SK-N-SH (cell line): ENCODE results near the gene SHISA4. TPM values are rescaled to one million over a fixed set of nuclear protein-coding genes. Genes with fewer than 3 reads are reported as not detected.

Experiments used
- CTCF ChIA-PET: fragments of 300-600, 350-600 bp; formaldehyde crosslinking; extraction: SDS; loops from one replicate; lab custom pipeline; 2021; lab: Yijun Ruan, JAX
- POLR2A ChIA-PET: fragments of 350-600 bp; sonication (Branson Sonifier 250); formaldehyde crosslinking; extraction: SDS; loops from one replicate; lab custom pipeline; 2020; ENCODE audit warnings: antibody characterized with exemption, inconsistent platforms; lab: Yijun Ruan, JAX
- DNase-seq: peaks from one replicate; pipeline ENCODE4 v3.0.0; 2012
- H2AFZ ChIP-seq: fragments of 200-600 bp; sonication (generic); 2 replicates; pipeline ENCODE4 v1.8.1; 2016; ENCODE audit warnings: antibody characterized with exemption, mild to moderate bottlenecking, low read depth
- H3F3A ChIP-seq: fragments of 200-600 bp; sonication (generic); replicated peaks from 2 replicates; pipeline ENCODE3; 2016; ENCODE audit warnings: antibody characterized with exemption, mild to moderate bottlenecking; ENCODE audit not compliant: insufficient read depth
- H3K27ac ChIP-seq, 2 experiments: fragments of 200-500 bp in 1 of 2; fragments of 200-600 bp in 1 of 2; sonication (Bioruptor generic) in 1 of 2; sonication (generic), shearing (Covaris generic) in 1 of 2; 2 replicates each; pipeline versions ENCODE4 v1.5.1 to v1.6.1; 2014 to 2016; ENCODE audit warnings: low read depth in 2 of 2, inconsistent platforms in 1 of 2, low read length in 1 of 2, mild to moderate bottlenecking in 1 of 2, mixed read lengths in 1 of 2
- H3K27me3 ChIP-seq: fragments of 200-600 bp; sonication (generic), shearing (Covaris generic); 2 replicates; pipeline ENCODE4 v1.6.1; 2016; ENCODE audit warnings: mixed run types; ENCODE audit not compliant: insufficient read depth
- H3K36me3 ChIP-seq, 2 experiments: fragments of 200-500 bp in 1 of 2; fragments of 200-600 bp in 1 of 2; sonication (Bioruptor generic) in 1 of 2; sonication (generic) in 1 of 2; replicated peaks in 1 of 2; 2 replicates each; pipeline versions ENCODE3 to v1.5.1; 2014 to 2016; ENCODE audit warnings: low read length in 1 of 2, mild to moderate bottlenecking in 1 of 2; ENCODE audit not compliant: insufficient read depth in 2 of 2, control insufficient read depth in 1 of 2
- H3K4me1 ChIP-seq, 2 experiments: fragments of 200-500 bp in 1 of 2; fragments of 200-600 bp in 1 of 2; sonication (Bioruptor generic) in 1 of 2; sonication (generic), shearing (Covaris generic) in 1 of 2; 2 replicates each; pipeline versions ENCODE4 v1.5.1 to v1.6.1; 2014 to 2016; ENCODE audit warnings: low read depth in 1 of 2, low read length in 1 of 2, mixed run types in 1 of 2; ENCODE audit not compliant: insufficient read depth in 2 of 2, control insufficient read depth in 1 of 2
- H3K4me2 ChIP-seq: fragments of 200-600 bp; sonication (generic), shearing (Covaris generic); 2 replicates; pipeline ENCODE4 v1.6.1; 2017; ENCODE audit warnings: mixed run types
- H3K4me3 ChIP-seq, 2 experiments: fragments of 200-500 bp in 1 of 2; fragments of 200-600 bp in 1 of 2; sonication (Bioruptor generic) in 1 of 2; sonication (generic), shearing (Covaris generic) in 1 of 2; 2 replicates each; pipeline versions ENCODE4 v1.5.1 to v1.8.1; 2014 to 2016; ENCODE audit warnings: low read depth in 2 of 2, inconsistent platforms in 1 of 2, low read length in 1 of 2, mild to moderate bottlenecking in 1 of 2, mixed read lengths in 1 of 2, moderate library complexity in 1 of 2
- H3K79me2 ChIP-seq: fragments of 200-600 bp; sonication (generic); 2 replicates; pipeline ENCODE4 v1.8.1; 2017; ENCODE audit warnings: mild to moderate bottlenecking; ENCODE audit not compliant: insufficient read depth
- H3K9ac ChIP-seq: fragments of 200-600 bp; sonication (generic); 2 replicates; pipeline ENCODE4 v1.6.1; 2017; ENCODE audit warnings: mixed run types
- H3K9me2 ChIP-seq: fragments of 200-600 bp; sonication (generic); 2 replicates; pipeline ENCODE4 v1.6.1; 2017; ENCODE audit warnings: mixed run types
- H3K9me3 ChIP-seq: fragments of 200-600 bp; sonication (generic); 2 replicates; pipeline ENCODE4 v1.6.1; 2017; ENCODE audit warnings: mixed run types, mild to moderate bottlenecking, moderate library complexity
- H4K20me1 ChIP-seq: fragments of 200-600 bp; sonication (generic); 2 replicates; pipeline ENCODE4 v1.6.1; 2017; ENCODE audit warnings: mild to moderate bottlenecking, mixed run types; ENCODE audit not compliant: insufficient read depth
- FOSL2 ChIP-seq: IDR thresholded peaks from 2 replicates; pipeline ENCODE4 v1.4.0; 2012; ENCODE audit warnings: low read depth, mild to moderate bottlenecking, moderate library complexity, borderline replicate concordance
- FOXJ3 ChIP-seq: sonication (generic); formaldehyde crosslinking; IDR thresholded peaks from 2 replicates; pipeline ENCODE4 v1.5.1; 2020; ENCODE audit warnings: mild to moderate bottlenecking, missing genetic modification reagents
- FOXM1 ChIP-seq: IDR thresholded peaks from 2 replicates; pipeline ENCODE4 v1.4.0; 2012; ENCODE audit warnings: low read depth, mild to moderate bottlenecking
- GABPA ChIP-seq: IDR thresholded peaks from 2 replicates; pipeline ENCODE4 v1.4.0; 2012; ENCODE audit warnings: low read depth, mild to moderate bottlenecking
- JUND ChIP-seq: IDR thresholded peaks from 2 replicates; pipeline ENCODE4 v1.4.0; 2012
- NFIC ChIP-seq: IDR thresholded peaks from 2 replicates; pipeline ENCODE4 v1.4.0; 2012; ENCODE audit warnings: borderline replicate concordance
- RCOR1 ChIP-seq: fragments of 150-350 bp; IDR thresholded peaks from 2 replicates; pipeline ENCODE4 v1.6.1; 2017; ENCODE audit warnings: antibody characterized with exemption, low read length
- TCF12 ChIP-seq: IDR thresholded peaks from 2 replicates; pipeline ENCODE4 v1.4.0; 2012
- TEAD4 ChIP-seq: IDR thresholded peaks from 2 replicates; pipeline ENCODE4 v1.4.0; 2012; ENCODE audit warnings: mild to moderate bottlenecking, borderline replicate concordance; ENCODE audit not compliant: insufficient read depth
- WGBS: methylation state at CpG from one replicate; pipeline ENCODE4 v1.1.6; 2017; ENCODE audit warnings: low lambda C conversion rate; 5-methylcytosine and 5-hydroxymethylcytosine counted together
- polyA plus RNA-seq, 3 experiments: library from polyadenylated mRNA; depleted of rRNA; stranded (reverse); fragments of >200 nt; gene quantifications; 2 replicates each; pipeline ENCODE4 v1.2.3, GENCODE V29; 2012
- TF ChIP-seq, protein P1 (sequence below): IDR thresholded peaks from 2 replicates; pipeline ENCODE4; 2012
- TF ChIP-seq, protein P2 (sequence below): fragments of 150-350 bp; IDR thresholded peaks from 2 replicates; pipeline ENCODE4 v1.6.1; 2016; ENCODE audit warnings: mild to moderate bottlenecking, low read depth, low read length
- TF ChIP-seq, protein P3 (sequence below): IDR thresholded peaks from 2 replicates; pipeline ENCODE4 v1.4.0; 2012; ENCODE audit warnings: low read depth, borderline replicate concordance
- TF ChIP-seq, protein P4 (sequence below): IDR thresholded peaks from 2 replicates; pipeline ENCODE4 v1.6.1; 2012; ENCODE audit warnings: mild to moderate bottlenecking, low read depth, low read length, moderate library complexity
- TF ChIP-seq, protein P5 (sequence below): fragments of 150-350 bp; IDR thresholded peaks from 2 replicates; pipeline ENCODE4 v1.6.1; 2017; ENCODE audit warnings: antibody characterized with exemption, low read length, low read depth, borderline replicate concordance

Gene SHISA4
- polyA plus RNA-seq, 1 of the 3 experiments (the other 2 are of a cell fraction) = 42.1 TPM

DNA sequence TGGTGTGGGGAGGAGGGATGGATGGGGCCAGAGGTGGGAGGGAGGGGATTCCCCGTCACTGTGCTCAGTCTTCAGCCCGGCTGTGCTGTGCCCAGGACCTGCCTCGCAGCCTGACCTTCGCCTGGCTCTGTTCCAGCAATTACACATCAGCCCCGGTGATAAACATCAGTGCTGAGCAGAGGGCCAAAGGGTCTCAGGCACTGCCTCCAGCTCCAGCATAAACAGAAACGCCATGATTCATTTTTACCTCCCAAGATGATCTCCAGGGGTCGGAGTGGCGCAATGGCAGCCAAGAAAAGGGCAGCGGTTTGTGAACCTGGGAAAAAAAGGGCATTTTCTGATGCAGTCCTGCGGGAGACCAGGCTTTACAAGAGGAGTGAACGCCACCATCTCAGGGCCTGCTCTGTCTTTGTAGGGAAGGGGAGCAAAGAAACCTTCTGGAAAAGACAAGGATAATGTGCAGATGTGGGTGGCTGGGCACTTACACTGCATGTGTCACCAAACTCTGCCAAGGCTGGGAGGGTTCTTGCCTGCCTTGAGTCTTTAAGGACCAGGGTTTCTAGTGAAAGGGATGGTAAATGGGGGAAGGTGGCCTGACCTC, 28.1 kb downstream of the SHISA4 start (continued):
- TF ChIP-seq RCOR1 = no peak; the same call in 1 of the 2 replicates
- TF ChIP-seq, protein P1, sequence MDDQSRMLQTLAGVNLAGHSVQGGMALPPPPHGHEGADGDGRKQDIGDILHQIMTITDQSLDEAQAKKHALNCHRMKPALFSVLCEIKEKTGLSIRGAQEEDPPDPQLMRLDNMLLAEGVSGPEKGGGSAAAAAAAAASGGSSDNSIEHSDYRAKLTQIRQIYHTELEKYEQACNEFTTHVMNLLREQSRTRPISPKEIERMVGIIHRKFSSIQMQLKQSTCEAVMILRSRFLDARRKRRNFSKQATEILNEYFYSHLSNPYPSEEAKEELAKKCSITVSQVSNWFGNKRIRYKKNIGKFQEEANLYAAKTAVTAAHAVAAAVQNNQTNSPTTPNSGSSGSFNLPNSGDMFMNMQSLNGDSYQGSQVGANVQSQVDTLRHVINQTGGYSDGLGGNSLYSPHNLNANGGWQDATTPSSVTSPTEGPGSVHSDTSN = peak; percentile 64
- TF ChIP-seq, protein P2, sequence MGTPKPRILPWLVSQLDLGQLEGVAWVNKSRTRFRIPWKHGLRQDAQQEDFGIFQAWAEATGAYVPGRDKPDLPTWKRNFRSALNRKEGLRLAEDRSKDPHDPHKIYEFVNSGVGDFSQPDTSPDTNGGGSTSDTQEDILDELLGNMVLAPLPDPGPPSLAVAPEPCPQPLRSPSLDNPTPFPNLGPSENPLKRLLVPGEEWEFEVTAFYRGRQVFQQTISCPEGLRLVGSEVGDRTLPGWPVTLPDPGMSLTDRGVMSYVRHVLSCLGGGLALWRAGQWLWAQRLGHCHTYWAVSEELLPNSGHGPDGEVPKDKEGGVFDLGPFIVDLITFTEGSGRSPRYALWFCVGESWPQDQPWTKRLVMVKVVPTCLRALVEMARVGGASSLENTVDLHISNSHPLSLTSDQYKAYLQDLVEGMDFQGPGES = no peak
- TF ChIP-seq, protein P3, sequence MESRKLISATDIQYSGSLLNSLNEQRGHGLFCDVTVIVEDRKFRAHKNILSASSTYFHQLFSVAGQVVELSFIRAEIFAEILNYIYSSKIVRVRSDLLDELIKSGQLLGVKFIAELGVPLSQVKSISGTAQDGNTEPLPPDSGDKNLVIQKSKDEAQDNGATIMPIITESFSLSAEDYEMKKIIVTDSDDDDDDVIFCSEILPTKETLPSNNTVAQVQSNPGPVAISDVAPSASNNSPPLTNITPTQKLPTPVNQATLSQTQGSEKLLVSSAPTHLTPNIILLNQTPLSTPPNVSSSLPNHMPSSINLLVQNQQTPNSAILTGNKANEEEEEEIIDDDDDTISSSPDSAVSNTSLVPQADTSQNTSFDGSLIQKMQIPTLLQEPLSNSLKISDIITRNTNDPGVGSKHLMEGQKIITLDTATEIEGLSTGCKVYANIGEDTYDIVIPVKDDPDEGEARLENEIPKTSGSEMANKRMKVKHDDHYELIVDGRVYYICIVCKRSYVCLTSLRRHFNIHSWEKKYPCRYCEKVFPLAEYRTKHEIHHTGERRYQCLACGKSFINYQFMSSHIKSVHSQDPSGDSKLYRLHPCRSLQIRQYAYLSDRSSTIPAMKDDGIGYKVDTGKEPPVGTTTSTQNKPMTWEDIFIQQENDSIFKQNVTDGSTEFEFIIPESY = no peak; the same call in 1 of the 2 replicates
- TF ChIP-seq FOSL2 = peak; percentile 68
- TF ChIP-seq NFIC = peak; percentile 99
- TF ChIP-seq, all 33 proteins: peak for 15

DNA sequence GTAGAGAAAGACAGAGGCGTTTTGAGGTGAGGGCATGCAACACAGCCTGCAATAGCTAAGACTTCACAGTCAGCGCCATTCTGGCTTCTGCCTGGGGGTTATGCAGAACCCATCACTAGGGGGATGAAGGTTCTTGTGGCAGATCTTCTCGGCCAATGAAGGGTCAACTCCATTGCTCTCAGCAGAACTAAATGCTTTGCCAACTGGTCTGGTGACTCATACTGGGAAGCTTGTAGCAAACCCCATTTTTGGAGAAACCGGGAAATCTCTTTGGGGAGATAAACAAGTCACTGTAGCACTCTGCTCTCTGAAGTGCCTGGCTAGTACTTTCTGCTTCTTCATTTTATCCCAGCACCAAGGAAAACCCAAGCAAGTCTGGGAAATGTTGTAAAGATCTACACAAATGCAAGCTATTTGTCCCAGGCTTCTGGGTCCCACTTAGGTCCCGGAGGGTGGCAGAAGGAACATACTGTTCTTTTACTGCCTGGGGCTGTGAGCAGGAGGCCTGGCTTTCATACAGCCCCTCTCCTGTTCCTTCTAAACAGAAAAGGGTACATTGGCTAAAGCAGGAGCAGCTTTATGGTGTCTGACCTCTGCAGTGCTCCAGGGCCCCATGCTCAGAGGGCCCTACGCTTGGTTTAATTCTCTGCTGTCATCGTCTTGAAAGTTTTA, 28.8 kb downstream of the SHISA4 start:
- Histone ChIP-seq H3K4me1 (peaks cover 16 to 18% of the 10 kb centered on the region in 2 experiments), H3K4me2 (peak overlapping the region; percentile 69), H3F3A (peaks cover 13% of the 10 kb centered on the region), H3K27me3 (no peaks in the 10 kb centered on the region), H3K27ac (peak overlapping the region; percentile 53 to 81; a peak in 3 of 4 replicates), H2AFZ (peak overlapping the region; percentile 43), H3K9me2 (no peaks in the 10 kb centered on the region), H3K4me3 (no peak overlapping the region; a peak in 1 of 4 replicates), H3K9me3 (no peaks in the 10 kb centered on the region), H3K36me3 (no peaks in the 10 kb centered on the region), H3K9ac (no peak overlapping the region; the same call in 1 of the 2 replicates), H3K79me2 (no peaks in the 10 kb centered on the region), H4K20me1 (no peaks in the 10 kb centered on the region)
- DNase-seq = no peak
- ChIA-PET POLR2A (no interaction called here), CTCF (interaction anchor here (0.6 to 4.2 kb wide), 6 partner anchors 10 to 88 kb away, joined by 3 to 28 read pairs (median 5); no protein-coding TSS in a partner anchor)
- 78% methylated on average over 7 of the region's 7 CpGs for WGBS
- TF ChIP-seq JUND (peak; percentile 29; the same call in 1 of the 2 replicates), FOXM1 (no peak), FOXJ3 (CRISPR knock-in tag) (no peak), NFIC (peak; percentile 24; the same call in 1 of the 2 replicates), GABPA (no peak), FOSL2 (peak; percentile 57; the same call in 1 of the 2 replicates), TEAD4 (0 out of 2 replicates have a peak, but pooled peaks have one; percentile 16), TCF12 (peak; percentile 25; the same call in 1 of the 2 replicates)
- TF ChIP-seq, protein P4, sequence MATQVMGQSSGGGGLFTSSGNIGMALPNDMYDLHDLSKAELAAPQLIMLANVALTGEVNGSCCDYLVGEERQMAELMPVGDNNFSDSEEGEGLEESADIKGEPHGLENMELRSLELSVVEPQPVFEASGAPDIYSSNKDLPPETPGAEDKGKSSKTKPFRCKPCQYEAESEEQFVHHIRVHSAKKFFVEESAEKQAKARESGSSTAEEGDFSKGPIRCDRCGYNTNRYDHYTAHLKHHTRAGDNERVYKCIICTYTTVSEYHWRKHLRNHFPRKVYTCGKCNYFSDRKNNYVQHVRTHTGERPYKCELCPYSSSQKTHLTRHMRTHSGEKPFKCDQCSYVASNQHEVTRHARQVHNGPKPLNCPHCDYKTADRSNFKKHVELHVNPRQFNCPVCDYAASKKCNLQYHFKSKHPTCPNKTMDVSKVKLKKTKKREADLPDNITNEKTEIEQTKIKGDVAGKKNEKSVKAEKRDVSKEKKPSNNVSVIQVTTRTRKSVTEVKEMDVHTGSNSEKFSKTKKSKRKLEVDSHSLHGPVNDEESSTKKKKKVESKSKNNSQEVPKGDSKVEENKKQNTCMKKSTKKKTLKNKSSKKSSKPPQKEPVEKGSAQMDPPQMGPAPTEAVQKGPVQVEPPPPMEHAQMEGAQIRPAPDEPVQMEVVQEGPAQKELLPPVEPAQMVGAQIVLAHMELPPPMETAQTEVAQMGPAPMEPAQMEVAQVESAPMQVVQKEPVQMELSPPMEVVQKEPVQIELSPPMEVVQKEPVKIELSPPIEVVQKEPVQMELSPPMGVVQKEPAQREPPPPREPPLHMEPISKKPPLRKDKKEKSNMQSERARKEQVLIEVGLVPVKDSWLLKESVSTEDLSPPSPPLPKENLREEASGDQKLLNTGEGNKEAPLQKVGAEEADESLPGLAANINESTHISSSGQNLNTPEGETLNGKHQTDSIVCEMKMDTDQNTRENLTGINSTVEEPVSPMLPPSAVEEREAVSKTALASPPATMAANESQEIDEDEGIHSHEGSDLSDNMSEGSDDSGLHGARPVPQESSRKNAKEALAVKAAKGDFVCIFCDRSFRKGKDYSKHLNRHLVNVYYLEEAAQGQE = no peak
- TF ChIP-seq, protein P5, sequence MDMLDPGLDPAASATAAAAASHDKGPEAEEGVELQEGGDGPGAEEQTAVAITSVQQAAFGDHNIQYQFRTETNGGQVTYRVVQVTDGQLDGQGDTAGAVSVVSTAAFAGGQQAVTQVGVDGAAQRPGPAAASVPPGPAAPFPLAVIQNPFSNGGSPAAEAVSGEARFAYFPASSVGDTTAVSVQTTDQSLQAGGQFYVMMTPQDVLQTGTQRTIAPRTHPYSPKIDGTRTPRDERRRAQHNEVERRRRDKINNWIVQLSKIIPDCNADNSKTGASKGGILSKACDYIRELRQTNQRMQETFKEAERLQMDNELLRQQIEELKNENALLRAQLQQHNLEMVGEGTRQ = no peak
